ENCODE measurements around the gene NAB1. TPM values are rescaled to one million over a fixed set of nuclear protein-coding genes. Genes with fewer than 3 reads are reported as not detected.
A peak's percentile ranks its signal among the peaks of the same experiment; 100 is the strongest.
"Not testable (repeated sequence)": the region's sequence is repeated elsewhere in the genome, so short reads cannot be mapped to it uniquely, and the experiment has no call there.

NAB1 gene
- 39.4 and 43.1 TPM in 2 replicates for total RNA-seq (2014; rRNA removed)
- polyA plus RNA-seq (2012): 8.9 TPM

GRCh38 chr2:190649035-190649797, at the start of gene NAB1:
Gene NAB1 (plus strand): TSS chr2:190649083. CDS start chr2:190659177, 10,094 bp downstream.
- DNase-seq (ENCODE audit: low read depth): no peak

GRCh38 chr2:190599546-190600220, 49.2 kb upstream of the NAB1 start:
- DNase-seq (ENCODE audit: low read depth): no peak

GRCh38 chr2:190600293-190601103, 48.4 kb upstream of the NAB1 start:
- no peak for DNase-seq (ENCODE audit: low read depth)

GRCh38 chr2:190603374-190603773, 45.5 kb upstream of the NAB1 start:
- DNase-seq (ENCODE audit: low read depth): no peak

GRCh38 chr2:190607014-190607597, 41.8 kb upstream of the NAB1 start:
- peak; percentile 94 for DNase-seq (ENCODE audit: low read depth)

GRCh38 chr2:190607657-190608357, 41.1 kb upstream of the NAB1 start:
- peak; percentile 84 for DNase-seq (ENCODE audit: low read depth)

GRCh38 chr2:190608863-190609262, 40.0 kb upstream of the NAB1 start:
- DNase-seq (ENCODE audit: low read depth): not testable (repeated sequence)

- DNase-seq (ENCODE audit: low read depth): not testable (repeated sequence)
These were observed 39.5 kb upstream of the NAB1 start for GRCh38 chr2:190609397-190609796.

- DNase-seq (ENCODE audit: low read depth): not testable (repeated sequence)
These were observed 38.4 kb upstream of the NAB1 start for GRCh38 chr2:190610528-190610927.

GRCh38 chr2:190615555-190616200, 33.2 kb upstream of the NAB1 start:
- no peak for DNase-seq (ENCODE audit: low read depth)

GRCh38 chr2:190618030-190618429, 30.9 kb upstream of the NAB1 start:
- DNase-seq (ENCODE audit: low read depth): no peak

GRCh38 chr2:190625691-190626090, 23.2 kb upstream of the NAB1 start:
- DNase-seq (ENCODE audit: low read depth): no peak

GRCh38 chr2:190626641-190627210, 22.2 kb upstream of the NAB1 start:
- no peak for DNase-seq (ENCODE audit: low read depth)

GRCh38 chr2:190627448-190628412, 21.2 kb upstream of the NAB1 start:
- DNase-seq (ENCODE audit: low read depth): peak; percentile 67

GRCh38 chr2:190628591-190629319, 20.1 kb upstream of the NAB1 start:
- no peak for DNase-seq (ENCODE audit: low read depth)

GRCh38 chr2:190634381-190634780, 14.5 kb upstream of the NAB1 start:
- no peak for DNase-seq (ENCODE audit: low read depth)

GRCh38 chr2:190635781-190636180, 13.1 kb upstream of the NAB1 start:
- no peak for DNase-seq (ENCODE audit: low read depth)

- peak; percentile 83 for DNase-seq (ENCODE audit: low read depth)
These were observed 12.5 kb upstream of the NAB1 start for GRCh38 chr2:190636361-190636760.

Data from LHCN-M2 (cell line).